MM.1S (cell line): ENCODE measurements around the gene CCDC177.

Source experiments
- DNase-seq: peaks from one replicate; pipeline ENCODE4 v3.0.0-alpha.2; 2015
- H2AFZ ChIP-seq: fragments of 300-600 bp; sonication (generic); 2 replicates; pipeline ENCODE4 v1.6.0; 2016; ENCODE audit warnings: antibody characterized with exemption, low read length
- H3F3A ChIP-seq: fragments of 300-600 bp; sonication (generic); 2 replicates; pipeline ENCODE4 v1.6.1; 2016; ENCODE audit warnings: mild to moderate bottlenecking, antibody characterized with exemption, low read length, moderate library complexity, mixed read lengths; ENCODE audit not compliant: insufficient read depth
- H3K27ac ChIP-seq: fragments of 300-600 bp; sonication (generic); 2 replicates; pipeline ENCODE4 v1.5.1; 2016; ENCODE audit warnings: mild to moderate bottlenecking, low read length
- H3K27me3 ChIP-seq: fragments of 300-600 bp; sonication (generic); replicated peaks from 2 replicates; pipeline ENCODE4 v1.6.0; 2016; ENCODE audit warnings: low read length; ENCODE audit not compliant: insufficient read depth
- H3K36me3 ChIP-seq: fragments of 300-600 bp; sonication (generic); replicated peaks from 2 replicates; pipeline ENCODE4 v1.6.1; 2016; ENCODE audit warnings: mild to moderate bottlenecking, low read length, mixed read lengths; ENCODE audit not compliant: insufficient read depth
- H3K4me1 ChIP-seq: fragments of 300-600 bp; sonication (generic); 2 replicates; pipeline ENCODE4 v1.6.1; 2016; ENCODE audit warnings: low read length, mixed read lengths
- H3K4me2 ChIP-seq: fragments of 300-600 bp; sonication (generic); 2 replicates; pipeline ENCODE4 v1.6.0; 2016; ENCODE audit warnings: low read depth, low read length
- H3K4me3 ChIP-seq: fragments of 300-600 bp; sonication (generic); 2 replicates; pipeline ENCODE4 v1.5.1; 2016; ENCODE audit warnings: low read length, mixed read lengths
- H3K79me2 ChIP-seq: fragments of 300-600 bp; sonication (generic); 2 replicates; pipeline ENCODE4 v1.6.1; 2016; ENCODE audit warnings: mixed run types, low read length, mixed read lengths
- H3K9ac ChIP-seq: fragments of 300-600 bp; sonication (generic); 2 replicates; pipeline ENCODE4 v1.6.1; 2016; ENCODE audit warnings: low read length, mixed read lengths
- H3K9me2 ChIP-seq: fragments of 300-600 bp; sonication (generic); replicated peaks from 2 replicates; pipeline ENCODE4 v1.6.1; 2016; ENCODE audit warnings: mild to moderate bottlenecking, low read length, mixed read lengths; ENCODE audit not compliant: insufficient read depth
- H3K9me3 ChIP-seq: fragments of 300-600 bp; sonication (generic); replicated peaks from 2 replicates; pipeline ENCODE4 v1.6.1; 2016; ENCODE audit warnings: mild to moderate bottlenecking, low read length, mixed read lengths; ENCODE audit not compliant: insufficient read depth
- H4K20me1 ChIP-seq: fragments of 300-600 bp; sonication (generic); 2 replicates; pipeline ENCODE4 v1.6.1; 2016; ENCODE audit warnings: mild to moderate bottlenecking, low read length, moderate library complexity, mixed read lengths; ENCODE audit not compliant: insufficient read depth
- CTCF ChIP-seq: fragments of 300-600 bp; sonication (generic); IDR thresholded peaks from 2 replicates; pipeline ENCODE4 v1.5.1; 2016; ENCODE audit warnings: antibody characterized with exemption, low read length, mixed read lengths
- EZH2 ChIP-seq: fragments of 300-600 bp; sonication (generic); optimal IDR thresholded peaks from 2 replicates; pipeline ENCODE3; 2017; ENCODE audit warnings: low read depth, mild to moderate bottlenecking, antibody characterized with exemption, low read length, mixed read lengths
- EZH2phosphoT487 ChIP-seq: fragments of 300-600 bp; sonication (generic); IDR thresholded peaks from 2 replicates; pipeline ENCODE4 v1.6.1; 2018; ENCODE audit warnings: antibody characterized with exemption, low read length

CCDC177 gene

GRCh38 chr14:69612014-69612782 lies 37.5 kb upstream of the CCDC177 start:
- no peak overlapping the region for H2AFZ ChIP-seq
- no peaks in the 10 kb centered on the region for H3K36me3 ChIP-seq
- no peaks in the 10 kb centered on the region for H3K27me3 ChIP-seq
- peak overlapping the region; percentile 80 for H3K4me2 ChIP-seq
- H3K9me3 ChIP-seq = no peaks in the 10 kb centered on the region
- no peaks in the 10 kb centered on the region for H4K20me1 ChIP-seq
- peaks cover 31% of the 10 kb centered on the region; the same call in 1 of the 2 replicates for H3F3A ChIP-seq
- TF ChIP-seq CTCF (no peak), EZH2 (no peak), EZH2phosphoT487 (no peak)
- peak overlapping the region; percentile 75 for H3K9ac ChIP-seq
- peak overlapping the region; percentile 76 for H3K4me3 ChIP-seq
- H3K27ac ChIP-seq = peak overlapping the region; percentile 95
- H3K79me2 ChIP-seq = peaks cover 45% of the 10 kb centered on the region
- DNase-seq = peak; percentile 24
- no peaks in the 10 kb centered on the region for H3K9me2 ChIP-seq
- H3K4me1 ChIP-seq = peaks cover 26% of the 10 kb centered on the region

- Histone ChIP-seq H4K20me1 (no peaks in the 10 kb centered on the region), H3K9ac (peak within 1 kb of the TSS; percentile 75), H3K9me2 (no peaks in the 10 kb centered on the region), H3K79me2 (peaks cover 37% of the 10 kb centered on the region), H2AFZ (peak within 1 kb of the TSS; percentile 87), H3K36me3 (no peaks in the 10 kb centered on the region), H3K27ac (peak within 1 kb of the TSS; percentile 95), H3K4me2 (peak within 1 kb of the TSS; percentile 80), H3K27me3 (no peaks in the 10 kb centered on the region), H3K4me1 (peaks cover 18% of the 10 kb centered on the region; the same call in 1 of the 2 replicates), H3K9me3 (no peaks in the 10 kb centered on the region), H3F3A (peaks cover 27% of the 10 kb centered on the region; the same call in 1 of the 2 replicates), H3K4me3 (peak within 1 kb of the TSS; percentile 76)
- DNase-seq = peak; percentile 86
- TF ChIP-seq EZH2 = no peak
- TF ChIP-seq EZH2phosphoT487 = no peak
These were observed 36.7 kb upstream of the CCDC177 start, which contains the start of gene SUSD6 for GRCh38 chr14:69611172-69612013. SUSD6 (plus strand) TSS chr14:69611596; CDS start chr14:69658593, 46,997 bp downstream.

- H3K4me2 ChIP-seq = peak overlapping the region; percentile 67
- no peaks in the 10 kb centered on the region for H3K9me3 ChIP-seq
- H3K79me2 ChIP-seq = peaks cover 32% of the 10 kb centered on the region
- no peaks in the 10 kb centered on the region for H3K27me3 ChIP-seq
- TF ChIP-seq CTCF = no peak
- no peak for TF ChIP-seq EZH2phosphoT487
- TF ChIP-seq EZH2 = no peak
- no peak for DNase-seq
- no peaks in the 10 kb centered on the region for H4K20me1 ChIP-seq
- H3K9me2 ChIP-seq = no peaks in the 10 kb centered on the region
- peak overlapping the region; percentile 87 for H2AFZ ChIP-seq
- H3F3A ChIP-seq = peaks cover 21% of the 10 kb centered on the region; the same call in 1 of the 2 replicates
- H3K4me3 ChIP-seq = peak overlapping the region; percentile 59
- no peaks in the 10 kb centered on the region for H3K36me3 ChIP-seq
- H3K27ac ChIP-seq = peak overlapping the region; percentile 45
- peaks cover 18% of the 10 kb centered on the region; the same call in 1 of the 2 replicates for H3K4me1 ChIP-seq
- peak overlapping the region; percentile 59 for H3K9ac ChIP-seq
These were observed 36.2 kb upstream of the CCDC177 start for GRCh38 chr14:69610874-69611171.
